Measurements from ENCODE around the gene ACRBP. TPM values are rescaled to one million over a fixed set of nuclear protein-coding genes. Genes with fewer than 3 reads are reported as not detected.

The ACRBP gene
- 0.64 TPM in 1 of 2 replicates, not detected in the other for total RNA-seq

- TF ChIP-seq CTCF (IDR thresholded peaks at IDR 0.05; ENCODE audit: insufficient read depth, low read depth, low read length) = no peak
- peak within 1 kb of the TSS; percentile 49 for H3K4me3 ChIP-seq (ENCODE audit: low read depth, low read length)
- peak; percentile 57 for DNase-seq (ENCODE audit: low read depth)
Measured at GRCh38 chr12:6647083-6647604, at the start of gene ACRBP. Gene ACRBP (minus strand): TSS chr12:6647432. CDS start chr12:6647366, 66 bp downstream.

- H3K4me3 ChIP-seq (ENCODE audit: low read depth, low read length) = no peak overlapping the region
- DNase-seq (ENCODE audit: low read depth) = no peak
- no peak for TF ChIP-seq CTCF (IDR thresholded peaks at IDR 0.05; ENCODE audit: insufficient read depth, low read depth, low read length)
Measured at GRCh38 chr12:6695313-6696045, 48.2 kb upstream of the ACRBP start.

GRCh38 chr12:6694701-6695100 is 47.5 kb upstream of the ACRBP start:
- no peak for TF ChIP-seq CTCF (IDR thresholded peaks at IDR 0.05; ENCODE audit: insufficient read depth, low read depth, low read length)
- H3K4me3 ChIP-seq (ENCODE audit: low read depth, low read length) = no peak overlapping the region
- DNase-seq (ENCODE audit: low read depth) = no peak

DNA sequence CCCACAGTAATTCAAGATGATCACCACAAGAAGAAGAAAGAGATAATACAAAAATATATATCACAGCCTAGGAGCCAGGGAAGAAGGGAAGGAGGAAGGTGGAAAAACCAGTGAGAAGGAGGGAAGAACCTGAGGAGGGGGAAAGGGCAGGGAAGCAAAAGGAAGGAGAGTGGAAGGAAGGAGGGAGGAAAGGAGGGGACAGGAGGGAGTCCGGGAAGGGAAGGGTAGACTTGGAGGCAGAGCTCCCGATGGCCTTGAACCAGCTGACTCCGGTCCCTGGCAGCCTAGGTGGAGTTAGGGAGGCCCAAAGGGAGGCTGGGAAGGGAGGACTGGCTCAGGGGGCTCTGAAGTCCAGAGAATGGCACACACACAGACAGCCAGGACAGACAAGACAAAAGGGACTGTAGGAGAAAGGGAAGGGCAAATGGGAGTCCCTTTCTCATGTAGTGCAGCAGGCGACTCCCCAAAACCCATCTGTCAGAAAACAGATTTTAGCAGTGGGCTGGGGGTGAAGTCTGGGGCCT is 46.7 kb upstream of the ACRBP start:
- no peak for DNase-seq (ENCODE audit: low read depth)
- no peak for TF ChIP-seq CTCF (IDR thresholded peaks at IDR 0.05; ENCODE audit: insufficient read depth, low read depth, low read length)
- H3K4me3 ChIP-seq (ENCODE audit: low read depth, low read length) = no peak overlapping the region

DNA sequence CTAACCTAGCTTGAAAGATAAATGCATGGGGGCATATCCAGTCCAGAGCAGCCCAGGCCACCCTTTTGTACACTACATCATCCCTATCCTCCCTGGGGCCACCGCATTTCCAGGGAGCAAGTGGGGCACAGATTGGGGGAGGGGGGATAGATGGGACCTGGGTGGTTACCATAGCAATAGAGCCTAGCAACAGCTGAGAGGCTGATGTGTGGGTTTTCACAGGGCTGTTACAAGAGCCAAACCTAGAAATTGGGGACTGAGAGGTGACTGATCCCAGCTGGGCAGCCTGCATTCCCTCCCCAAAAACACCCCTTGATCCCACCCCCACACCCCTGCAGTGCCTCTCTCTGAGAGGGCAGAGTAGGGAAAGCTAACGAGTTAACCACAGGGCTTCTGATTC is 45.7 kb upstream of the ACRBP start:
- no peak overlapping the region for H3K4me3 ChIP-seq (ENCODE audit: low read depth, low read length)
- no peak for DNase-seq (ENCODE audit: low read depth)
- TF ChIP-seq CTCF (IDR thresholded peaks at IDR 0.05; ENCODE audit: insufficient read depth, low read depth, low read length) = no peak

GRCh38 chr12:6691473-6691872 is 44.2 kb upstream of the ACRBP start:
- TF ChIP-seq CTCF (IDR thresholded peaks at IDR 0.05; ENCODE audit: insufficient read depth, low read depth, low read length) = no peak
- peak; percentile 16 for DNase-seq (ENCODE audit: low read depth)
- no peak overlapping the region for H3K4me3 ChIP-seq (ENCODE audit: low read depth, low read length)

Measured in fibroblast of villous mesenchyme (primary cell).